Measurements from ENCODE around the gene TCEAL9.

DNA sequence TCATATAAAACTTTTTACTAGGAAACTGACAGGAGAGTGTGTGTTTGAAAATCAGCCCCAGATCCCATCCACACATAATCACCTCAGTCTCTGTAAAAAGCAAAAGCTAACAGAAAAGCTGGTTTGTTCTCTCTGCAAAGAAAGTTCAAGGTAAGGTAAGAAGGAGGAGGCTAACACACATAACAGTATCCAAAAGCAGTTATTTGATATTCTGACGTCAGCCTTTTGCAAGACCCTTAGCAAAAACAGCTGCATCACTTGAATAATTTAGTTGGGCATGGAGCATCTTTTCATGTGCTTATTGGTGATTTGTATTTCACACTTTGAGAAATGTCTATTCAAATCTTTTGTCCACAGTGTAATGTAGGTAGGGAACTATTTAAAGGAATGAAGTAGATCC lies 5.5 kb downstream of the TCEAL9 start:
- TF ChIP-seq, protein P1, sequence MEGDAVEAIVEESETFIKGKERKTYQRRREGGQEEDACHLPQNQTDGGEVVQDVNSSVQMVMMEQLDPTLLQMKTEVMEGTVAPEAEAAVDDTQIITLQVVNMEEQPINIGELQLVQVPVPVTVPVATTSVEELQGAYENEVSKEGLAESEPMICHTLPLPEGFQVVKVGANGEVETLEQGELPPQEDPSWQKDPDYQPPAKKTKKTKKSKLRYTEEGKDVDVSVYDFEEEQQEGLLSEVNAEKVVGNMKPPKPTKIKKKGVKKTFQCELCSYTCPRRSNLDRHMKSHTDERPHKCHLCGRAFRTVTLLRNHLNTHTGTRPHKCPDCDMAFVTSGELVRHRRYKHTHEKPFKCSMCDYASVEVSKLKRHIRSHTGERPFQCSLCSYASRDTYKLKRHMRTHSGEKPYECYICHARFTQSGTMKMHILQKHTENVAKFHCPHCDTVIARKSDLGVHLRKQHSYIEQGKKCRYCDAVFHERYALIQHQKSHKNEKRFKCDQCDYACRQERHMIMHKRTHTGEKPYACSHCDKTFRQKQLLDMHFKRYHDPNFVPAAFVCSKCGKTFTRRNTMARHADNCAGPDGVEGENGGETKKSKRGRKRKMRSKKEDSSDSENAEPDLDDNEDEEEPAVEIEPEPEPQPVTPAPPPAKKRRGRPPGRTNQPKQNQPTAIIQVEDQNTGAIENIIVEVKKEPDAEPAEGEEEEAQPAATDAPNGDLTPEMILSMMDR (optimal IDR thresholded peaks at IDR 0.05 in 1 of 3, IDR thresholded peaks at IDR 0.05 in 1 of 3, conservative IDR thresholded peaks at IDR 0.05 in 1 of 3; ENCODE audit: extremely low read depth in 1 of 3, insufficient read depth in 2 of 3, low read length in 3 of 3) = no peak
- TF ChIP-seq EZH2 (IDR thresholded peaks at IDR 0.05; ENCODE audit: low read length) = no peak
